GM12878 (cell line): Measurements from ENCODE around the gene YBX2. TPM values are rescaled to one million over a fixed set of nuclear protein-coding genes. Genes with fewer than 3 reads are reported as not detected.

Experiments
- HCFC1 ChIP-seq: fragments of 150-350 bp; IDR thresholded peaks from 2 replicates; pipeline ENCODE4 v1.6.1; 2014; ENCODE audit warnings: low read length
- IKZF1 ChIP-seq: fragments of 450-650 bp; conservative IDR thresholded peaks from 2 replicates; pipeline ENCODE4 v1.6.1; 2017; ENCODE audit warnings: antibody characterized with exemption, mild to moderate bottlenecking
- IRF4 ChIP-seq: IDR thresholded peaks from 2 replicates; pipeline ENCODE4 v1.6.1; 2011; ENCODE audit warnings: low read depth, low read length
- MTA2 ChIP-seq: fragments of 450-650 bp; IDR thresholded peaks from 2 replicates; pipeline ENCODE4 v1.6.1; 2016; ENCODE audit warnings: low read depth, mild to moderate bottlenecking, moderate library complexity
- MXI1 ChIP-seq: fragments of 150-350 bp; IDR thresholded peaks from 2 replicates; pipeline ENCODE4 v1.6.1; 2011; ENCODE audit warnings: low read depth, mild to moderate bottlenecking, inconsistent platforms, low read length, improper control_type of control experiment
- RAD21 ChIP-seq: IDR thresholded peaks from 2 replicates; pipeline ENCODE4 v1.6.1; 2011; ENCODE audit warnings: mild to moderate bottlenecking, low read depth, low read length, moderate library complexity; ENCODE audit not compliant: insufficient read depth
- RELA ChIP-seq: fragments of 450-650 bp; IDR thresholded peaks from 2 replicates; pipeline ENCODE4 v1.8.0; 2014; ENCODE audit warnings: borderline replicate concordance; ENCODE audit not compliant: partially characterized antibody
- SMC3 ChIP-seq: IDR thresholded peaks from 2 replicates; pipeline ENCODE4 v1.6.1; 2011; ENCODE audit warnings: low read length, improper control_type of control experiment, borderline replicate concordance
- TBL1XR1 ChIP-seq: IDR thresholded peaks from 2 replicates; pipeline ENCODE4 v1.6.1; 2012; ENCODE audit warnings: low read depth, low read length, improper control_type of control experiment
- polyA plus RNA-seq, 11 experiments: library from polyadenylated mRNA; depleted of rRNA in 4 of 11; unstranded in 6 of 11; stranded (reverse) in 5 of 11; fragments of >200 nt; fragmentation: Nextera tagmentation in 4 of 11; fragmentation: Illumina TruSeq in 1 of 11; extraction: Ambion mirVana in 4 of 11; extraction: Trizol in 1 of 11; gene quantifications; 1 replicate in 1 of 11; 2 replicates in 10 of 11; pipeline versions ENCODE4 v1.2.1 to v1.2.3, GENCODE V29; 2011 to 2016; ENCODE audit warnings: inconsistent platforms in 2 of 11, missing spikeins in 2 of 11, low read depth in 1 of 11
- total RNA-seq, 4 experiments: library from RNA; depleted of rRNA in 3 of 4; stranded (reverse); fragments of >200 nt in 3 of 4; fragmentation: Illumina TruSeq in 1 of 4; extraction: Trizol in 1 of 4; gene quantifications; 2 replicates each; pipeline versions ENCODE4 v1.2.1 to v1.2.3, GENCODE V29; 2013 to 2021
- TF ChIP-seq, protein P1 (sequence below): fragments of 450-650 bp; IDR thresholded peaks from 2 replicates; pipeline ENCODE4 v1.6.1; 2016; ENCODE audit warnings: mild to moderate bottlenecking, moderate library complexity, borderline replicate concordance
- TF ChIP-seq, protein P2 (sequence below): fragments of 450-650 bp; formaldehyde crosslinking; IDR thresholded peaks from 2 replicates; pipeline ENCODE4 v1.4.0; 2020; ENCODE audit warnings: mild to moderate bottlenecking, moderate library complexity
- TF ChIP-seq, protein P3 (sequence below): fragments of 450-650 bp; IDR thresholded peaks from 2 replicates; pipeline ENCODE4 v1.6.1; 2017; ENCODE audit warnings: mild to moderate bottlenecking, moderate library complexity
- TF ChIP-seq, protein P4 (sequence below): fragments of 450-650 bp; IDR thresholded peaks from 2 replicates; pipeline ENCODE4 v1.6.1; 2017; ENCODE audit warnings: mild to moderate bottlenecking, moderate library complexity

The YBX2 gene
- total and polyA plus RNA-seq, 10 of the 15 experiments (the other 5 are each of a cell fraction or from before 2014, with no cell fraction given), result not detected

DNA sequence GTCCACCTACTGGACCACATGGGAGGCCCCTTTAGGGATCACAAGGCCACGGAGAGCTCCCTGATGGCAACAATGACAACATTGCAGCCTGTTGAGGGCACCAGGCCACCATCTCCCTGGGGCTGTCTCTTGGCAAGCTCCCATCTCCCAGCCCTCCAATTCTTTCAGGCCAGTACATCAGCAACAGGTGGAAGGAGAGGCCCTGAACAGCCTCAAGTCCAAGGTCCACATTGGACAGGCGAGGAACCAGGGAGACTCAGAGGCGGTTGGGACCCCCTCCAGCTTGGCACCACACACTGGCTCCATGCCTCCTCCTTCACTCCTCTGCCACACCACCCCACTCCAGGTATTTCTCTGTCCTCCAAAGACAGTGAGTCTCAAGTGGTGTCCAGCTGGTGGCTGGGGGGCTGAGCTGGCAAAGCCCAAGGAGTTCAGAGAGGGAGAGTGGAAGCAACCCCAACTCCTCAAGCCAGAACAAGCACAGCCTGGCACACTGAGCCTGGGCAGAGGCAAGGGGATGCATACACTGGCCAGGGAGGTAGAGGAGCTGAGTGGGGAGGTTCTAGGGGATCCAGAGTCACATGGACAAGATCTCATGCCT lies 40.6 kb upstream of the YBX2 start (continued):
- TF ChIP-seq, protein P1, sequence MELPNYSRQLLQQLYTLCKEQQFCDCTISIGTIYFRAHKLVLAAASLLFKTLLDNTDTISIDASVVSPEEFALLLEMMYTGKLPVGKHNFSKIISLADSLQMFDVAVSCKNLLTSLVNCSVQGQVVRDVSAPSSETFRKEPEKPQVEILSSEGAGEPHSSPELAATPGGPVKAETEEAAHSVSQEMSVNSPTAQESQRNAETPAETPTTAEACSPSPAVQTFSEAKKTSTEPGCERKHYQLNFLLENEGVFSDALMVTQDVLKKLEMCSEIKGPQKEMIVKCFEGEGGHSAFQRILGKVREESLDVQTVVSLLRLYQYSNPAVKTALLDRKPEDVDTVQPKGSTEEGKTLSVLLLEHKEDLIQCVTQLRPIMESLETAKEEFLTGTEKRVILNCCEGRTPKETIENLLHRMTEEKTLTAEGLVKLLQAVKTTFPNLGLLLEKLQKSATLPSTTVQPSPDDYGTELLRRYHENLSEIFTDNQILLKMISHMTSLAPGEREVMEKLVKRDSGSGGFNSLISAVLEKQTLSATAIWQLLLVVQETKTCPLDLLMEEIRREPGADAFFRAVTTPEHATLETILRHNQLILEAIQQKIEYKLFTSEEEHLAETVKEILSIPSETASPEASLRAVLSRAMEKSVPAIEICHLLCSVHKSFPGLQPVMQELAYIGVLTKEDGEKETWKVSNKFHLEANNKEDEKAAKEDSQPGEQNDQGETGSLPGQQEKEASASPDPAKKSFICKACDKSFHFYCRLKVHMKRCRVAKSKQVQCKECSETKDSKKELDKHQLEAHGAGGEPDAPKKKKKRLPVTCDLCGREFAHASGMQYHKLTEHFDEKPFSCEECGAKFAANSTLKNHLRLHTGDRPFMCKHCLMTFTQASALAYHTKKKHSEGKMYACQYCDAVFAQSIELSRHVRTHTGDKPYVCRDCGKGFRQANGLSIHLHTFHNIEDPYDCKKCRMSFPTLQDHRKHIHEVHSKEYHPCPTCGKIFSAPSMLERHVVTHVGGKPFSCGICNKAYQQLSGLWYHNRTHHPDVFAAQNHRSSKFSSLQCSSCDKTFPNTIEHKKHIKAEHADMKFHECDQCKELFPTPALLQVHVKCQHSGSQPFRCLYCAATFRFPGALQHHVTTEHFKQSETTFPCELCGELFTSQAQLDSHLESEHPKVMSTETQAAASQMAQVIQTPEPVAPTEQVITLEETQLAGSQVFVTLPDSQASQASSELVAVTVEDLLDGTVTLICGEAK, result no peak
- TF ChIP-seq, protein P2, sequence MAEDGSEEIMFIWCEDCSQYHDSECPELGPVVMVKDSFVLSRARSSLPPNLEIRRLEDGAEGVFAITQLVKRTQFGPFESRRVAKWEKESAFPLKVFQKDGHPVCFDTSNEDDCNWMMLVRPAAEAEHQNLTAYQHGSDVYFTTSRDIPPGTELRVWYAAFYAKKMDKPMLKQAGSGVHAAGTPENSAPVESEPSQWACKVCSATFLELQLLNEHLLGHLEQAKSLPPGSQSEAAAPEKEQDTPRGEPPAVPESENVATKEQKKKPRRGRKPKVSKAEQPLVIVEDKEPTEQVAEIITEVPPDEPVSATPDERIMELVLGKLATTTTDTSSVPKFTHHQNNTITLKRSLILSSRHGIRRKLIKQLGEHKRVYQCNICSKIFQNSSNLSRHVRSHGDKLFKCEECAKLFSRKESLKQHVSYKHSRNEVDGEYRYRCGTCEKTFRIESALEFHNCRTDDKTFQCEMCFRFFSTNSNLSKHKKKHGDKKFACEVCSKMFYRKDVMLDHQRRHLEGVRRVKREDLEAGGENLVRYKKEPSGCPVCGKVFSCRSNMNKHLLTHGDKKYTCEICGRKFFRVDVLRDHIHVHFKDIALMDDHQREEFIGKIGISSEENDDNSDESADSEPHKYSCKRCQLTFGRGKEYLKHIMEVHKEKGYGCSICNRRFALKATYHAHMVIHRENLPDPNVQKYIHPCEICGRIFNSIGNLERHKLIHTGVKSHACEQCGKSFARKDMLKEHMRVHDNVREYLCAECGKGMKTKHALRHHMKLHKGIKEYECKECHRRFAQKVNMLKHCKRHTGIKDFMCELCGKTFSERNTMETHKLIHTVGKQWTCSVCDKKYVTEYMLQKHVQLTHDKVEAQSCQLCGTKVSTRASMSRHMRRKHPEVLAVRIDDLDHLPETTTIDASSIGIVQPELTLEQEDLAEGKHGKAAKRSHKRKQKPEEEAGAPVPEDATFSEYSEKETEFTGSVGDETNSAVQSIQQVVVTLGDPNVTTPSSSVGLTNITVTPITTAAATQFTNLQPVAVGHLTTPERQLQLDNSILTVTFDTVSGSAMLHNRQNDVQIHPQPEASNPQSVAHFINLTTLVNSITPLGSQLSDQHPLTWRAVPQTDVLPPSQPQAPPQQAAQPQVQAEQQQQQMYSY (CRISPR knock-in tag), result no peak
- TF ChIP-seq IKZF1 (no peak), MXI1 (no peak), SMC3 (no peak), MTA2 (no peak), IRF4 (no peak), TBL1XR1 (no peak), RAD21 (no peak), RELA (no peak), HCFC1 (no peak)
- TF ChIP-seq, protein P3, sequence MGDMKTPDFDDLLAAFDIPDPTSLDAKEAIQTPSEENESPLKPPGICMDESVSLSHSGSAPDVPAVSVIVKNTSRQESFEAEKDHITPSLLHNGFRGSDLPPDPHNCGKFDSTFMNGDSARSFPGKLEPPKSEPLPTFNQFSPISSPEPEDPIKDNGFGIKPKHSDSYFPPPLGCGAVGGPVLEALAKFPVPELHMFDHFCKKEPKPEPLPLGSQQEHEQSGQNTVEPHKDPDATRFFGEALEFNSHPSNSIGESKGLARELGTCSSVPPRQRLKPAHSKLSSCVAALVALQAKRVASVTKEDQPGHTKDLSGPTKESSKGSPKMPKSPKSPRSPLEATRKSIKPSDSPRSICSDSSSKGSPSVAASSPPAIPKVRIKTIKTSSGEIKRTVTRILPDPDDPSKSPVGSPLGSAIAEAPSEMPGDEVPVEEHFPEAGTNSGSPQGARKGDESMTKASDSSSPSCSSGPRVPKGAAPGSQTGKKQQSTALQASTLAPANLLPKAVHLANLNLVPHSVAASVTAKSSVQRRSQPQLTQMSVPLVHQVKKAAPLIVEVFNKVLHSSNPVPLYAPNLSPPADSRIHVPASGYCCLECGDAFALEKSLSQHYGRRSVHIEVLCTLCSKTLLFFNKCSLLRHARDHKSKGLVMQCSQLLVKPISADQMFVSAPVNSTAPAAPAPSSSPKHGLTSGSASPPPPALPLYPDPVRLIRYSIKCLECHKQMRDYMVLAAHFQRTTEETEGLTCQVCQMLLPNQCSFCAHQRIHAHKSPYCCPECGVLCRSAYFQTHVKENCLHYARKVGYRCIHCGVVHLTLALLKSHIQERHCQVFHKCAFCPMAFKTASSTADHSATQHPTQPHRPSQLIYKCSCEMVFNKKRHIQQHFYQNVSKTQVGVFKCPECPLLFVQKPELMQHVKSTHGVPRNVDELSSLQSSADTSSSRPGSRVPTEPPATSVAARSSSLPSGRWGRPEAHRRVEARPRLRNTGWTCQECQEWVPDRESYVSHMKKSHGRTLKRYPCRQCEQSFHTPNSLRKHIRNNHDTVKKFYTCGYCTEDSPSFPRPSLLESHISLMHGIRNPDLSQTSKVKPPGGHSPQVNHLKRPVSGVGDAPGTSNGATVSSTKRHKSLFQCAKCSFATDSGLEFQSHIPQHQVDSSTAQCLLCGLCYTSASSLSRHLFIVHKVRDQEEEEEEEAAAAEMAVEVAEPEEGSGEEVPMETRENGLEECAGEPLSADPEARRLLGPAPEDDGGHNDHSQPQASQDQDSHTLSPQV, result no peak
- TF ChIP-seq, protein P4, sequence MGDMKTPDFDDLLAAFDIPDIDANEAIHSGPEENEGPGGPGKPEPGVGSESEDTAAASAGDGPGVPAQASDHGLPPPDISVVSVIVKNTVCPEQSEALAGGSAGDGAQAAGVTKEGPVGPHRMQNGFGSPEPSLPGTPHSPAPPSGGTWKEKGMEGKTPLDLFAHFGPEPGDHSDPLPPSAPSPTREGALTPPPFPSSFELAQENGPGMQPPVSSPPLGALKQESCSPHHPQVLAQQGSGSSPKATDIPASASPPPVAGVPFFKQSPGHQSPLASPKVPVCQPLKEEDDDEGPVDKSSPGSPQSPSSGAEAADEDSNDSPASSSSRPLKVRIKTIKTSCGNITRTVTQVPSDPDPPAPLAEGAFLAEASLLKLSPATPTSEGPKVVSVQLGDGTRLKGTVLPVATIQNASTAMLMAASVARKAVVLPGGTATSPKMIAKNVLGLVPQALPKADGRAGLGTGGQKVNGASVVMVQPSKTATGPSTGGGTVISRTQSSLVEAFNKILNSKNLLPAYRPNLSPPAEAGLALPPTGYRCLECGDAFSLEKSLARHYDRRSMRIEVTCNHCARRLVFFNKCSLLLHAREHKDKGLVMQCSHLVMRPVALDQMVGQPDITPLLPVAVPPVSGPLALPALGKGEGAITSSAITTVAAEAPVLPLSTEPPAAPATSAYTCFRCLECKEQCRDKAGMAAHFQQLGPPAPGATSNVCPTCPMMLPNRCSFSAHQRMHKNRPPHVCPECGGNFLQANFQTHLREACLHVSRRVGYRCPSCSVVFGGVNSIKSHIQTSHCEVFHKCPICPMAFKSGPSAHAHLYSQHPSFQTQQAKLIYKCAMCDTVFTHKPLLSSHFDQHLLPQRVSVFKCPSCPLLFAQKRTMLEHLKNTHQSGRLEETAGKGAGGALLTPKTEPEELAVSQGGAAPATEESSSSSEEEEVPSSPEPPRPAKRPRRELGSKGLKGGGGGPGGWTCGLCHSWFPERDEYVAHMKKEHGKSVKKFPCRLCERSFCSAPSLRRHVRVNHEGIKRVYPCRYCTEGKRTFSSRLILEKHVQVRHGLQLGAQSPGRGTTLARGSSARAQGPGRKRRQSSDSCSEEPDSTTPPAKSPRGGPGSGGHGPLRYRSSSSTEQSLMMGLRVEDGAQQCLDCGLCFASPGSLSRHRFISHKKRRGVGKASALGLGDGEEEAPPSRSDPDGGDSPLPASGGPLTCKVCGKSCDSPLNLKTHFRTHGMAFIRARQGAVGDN, result no peak
